PFSK-1 (cell line): ENCODE data around the gene BMERB1.

Source experiments
- POLR2AphosphoS5 ChIP-seq: IDR thresholded peaks from 2 replicates; pipeline ENCODE4 v1.6.1; 2012; ENCODE audit warnings: low read depth, mild to moderate bottlenecking, control low read depth, low read length, moderate library complexity
- TAF1 ChIP-seq: IDR thresholded peaks from 2 replicates; pipeline ENCODE4 v1.6.1; 2012; ENCODE audit warnings: low read length, control low read depth, borderline replicate concordance; ENCODE audit not compliant: insufficient read depth
- TF ChIP-seq, protein P1 (sequence below), 2 experiments: IDR thresholded peaks; 2 replicates each; pipeline versions ENCODE4 v1.6.1 to v1.8.0; 2011 to 2012; ENCODE audit warnings: low read depth in 2 of 2, low read length in 2 of 2, control low read depth in 1 of 2, inconsistent platforms in 1 of 2, mild to moderate bottlenecking in 1 of 2, moderate library complexity in 1 of 2; ENCODE audit not compliant: insufficient read depth in 1 of 2

DNA sequence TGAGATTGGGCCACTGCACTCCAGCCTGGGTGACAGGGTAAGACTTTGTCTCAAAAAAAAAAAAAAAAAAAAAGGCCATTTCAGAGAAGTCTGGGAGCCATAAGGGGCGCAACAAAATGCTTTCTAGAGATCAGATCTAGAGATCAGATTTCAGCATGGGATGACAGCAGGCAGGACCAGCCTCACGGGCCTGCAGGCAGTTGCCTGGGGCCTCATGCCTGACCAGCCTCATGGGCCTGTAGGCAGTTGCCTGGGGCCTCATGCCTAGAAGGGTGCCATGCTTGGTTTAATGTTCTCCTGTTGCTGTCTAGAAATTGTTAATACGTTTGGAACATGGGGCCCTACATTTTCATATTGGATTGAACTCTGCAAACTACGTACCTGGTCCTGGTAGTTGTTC lies 149.1 kb downstream of the BMERB1 start:
- TF ChIP-seq, protein P1, sequence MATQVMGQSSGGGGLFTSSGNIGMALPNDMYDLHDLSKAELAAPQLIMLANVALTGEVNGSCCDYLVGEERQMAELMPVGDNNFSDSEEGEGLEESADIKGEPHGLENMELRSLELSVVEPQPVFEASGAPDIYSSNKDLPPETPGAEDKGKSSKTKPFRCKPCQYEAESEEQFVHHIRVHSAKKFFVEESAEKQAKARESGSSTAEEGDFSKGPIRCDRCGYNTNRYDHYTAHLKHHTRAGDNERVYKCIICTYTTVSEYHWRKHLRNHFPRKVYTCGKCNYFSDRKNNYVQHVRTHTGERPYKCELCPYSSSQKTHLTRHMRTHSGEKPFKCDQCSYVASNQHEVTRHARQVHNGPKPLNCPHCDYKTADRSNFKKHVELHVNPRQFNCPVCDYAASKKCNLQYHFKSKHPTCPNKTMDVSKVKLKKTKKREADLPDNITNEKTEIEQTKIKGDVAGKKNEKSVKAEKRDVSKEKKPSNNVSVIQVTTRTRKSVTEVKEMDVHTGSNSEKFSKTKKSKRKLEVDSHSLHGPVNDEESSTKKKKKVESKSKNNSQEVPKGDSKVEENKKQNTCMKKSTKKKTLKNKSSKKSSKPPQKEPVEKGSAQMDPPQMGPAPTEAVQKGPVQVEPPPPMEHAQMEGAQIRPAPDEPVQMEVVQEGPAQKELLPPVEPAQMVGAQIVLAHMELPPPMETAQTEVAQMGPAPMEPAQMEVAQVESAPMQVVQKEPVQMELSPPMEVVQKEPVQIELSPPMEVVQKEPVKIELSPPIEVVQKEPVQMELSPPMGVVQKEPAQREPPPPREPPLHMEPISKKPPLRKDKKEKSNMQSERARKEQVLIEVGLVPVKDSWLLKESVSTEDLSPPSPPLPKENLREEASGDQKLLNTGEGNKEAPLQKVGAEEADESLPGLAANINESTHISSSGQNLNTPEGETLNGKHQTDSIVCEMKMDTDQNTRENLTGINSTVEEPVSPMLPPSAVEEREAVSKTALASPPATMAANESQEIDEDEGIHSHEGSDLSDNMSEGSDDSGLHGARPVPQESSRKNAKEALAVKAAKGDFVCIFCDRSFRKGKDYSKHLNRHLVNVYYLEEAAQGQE (IDR thresholded peaks at IDR 0.05; ENCODE audit: insufficient read depth in 1 of 2, low read depth in 2 of 2, low read length in 2 of 2) = no peak
- no peak for TF ChIP-seq POLR2AphosphoS5
- no peak for TF ChIP-seq TAF1
